Breast epithelium (tissue), 3 donors: Measurements from ENCODE around the gene DAPK1.

Source experiments
- POLR2A ChIP-seq: fragments of 450-650 bp; IDR thresholded peaks from one replicate; pipeline ENCODE4 v1.6.1; 2016; ENCODE audit warnings: antibody characterized with exemption, mild to moderate bottlenecking, moderate library complexity
- TF ChIP-seq, protein P1 (sequence below), 3 donors: fragments of 450-650 bp; IDR thresholded peaks; one replicate each; pipeline ENCODE4 v1.5.1; 2016 to 2017; ENCODE audit warnings: antibody characterized with exemption in 3 of 3, mild to moderate bottlenecking in 3 of 3, moderate library complexity in 3 of 3

DNA sequence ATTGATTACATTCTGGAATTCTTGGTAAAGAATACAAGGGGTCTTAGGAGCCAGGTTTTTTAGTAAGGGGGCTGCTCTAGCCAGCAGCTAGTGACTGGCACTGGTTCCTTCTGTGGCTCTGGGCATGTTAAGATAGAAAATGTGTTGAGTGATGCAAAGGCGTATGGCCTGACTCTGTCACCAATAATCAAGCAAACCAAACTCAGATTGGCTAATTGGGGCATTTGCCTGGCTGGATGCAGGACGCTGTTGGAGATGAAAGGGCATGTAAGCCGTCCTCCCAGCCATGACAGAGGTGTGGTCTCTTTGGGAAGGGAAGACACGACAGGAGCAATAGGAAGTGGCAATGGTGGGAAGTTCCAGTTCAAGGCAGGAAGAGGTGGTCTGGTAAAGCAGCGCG is 140.6 kb downstream of the DAPK1 start:
- TF ChIP-seq, protein P1, sequence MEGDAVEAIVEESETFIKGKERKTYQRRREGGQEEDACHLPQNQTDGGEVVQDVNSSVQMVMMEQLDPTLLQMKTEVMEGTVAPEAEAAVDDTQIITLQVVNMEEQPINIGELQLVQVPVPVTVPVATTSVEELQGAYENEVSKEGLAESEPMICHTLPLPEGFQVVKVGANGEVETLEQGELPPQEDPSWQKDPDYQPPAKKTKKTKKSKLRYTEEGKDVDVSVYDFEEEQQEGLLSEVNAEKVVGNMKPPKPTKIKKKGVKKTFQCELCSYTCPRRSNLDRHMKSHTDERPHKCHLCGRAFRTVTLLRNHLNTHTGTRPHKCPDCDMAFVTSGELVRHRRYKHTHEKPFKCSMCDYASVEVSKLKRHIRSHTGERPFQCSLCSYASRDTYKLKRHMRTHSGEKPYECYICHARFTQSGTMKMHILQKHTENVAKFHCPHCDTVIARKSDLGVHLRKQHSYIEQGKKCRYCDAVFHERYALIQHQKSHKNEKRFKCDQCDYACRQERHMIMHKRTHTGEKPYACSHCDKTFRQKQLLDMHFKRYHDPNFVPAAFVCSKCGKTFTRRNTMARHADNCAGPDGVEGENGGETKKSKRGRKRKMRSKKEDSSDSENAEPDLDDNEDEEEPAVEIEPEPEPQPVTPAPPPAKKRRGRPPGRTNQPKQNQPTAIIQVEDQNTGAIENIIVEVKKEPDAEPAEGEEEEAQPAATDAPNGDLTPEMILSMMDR (IDR thresholded peaks at IDR 0.05), result no peak
- TF ChIP-seq POLR2A, result no peak
